ENCODE results near the gene BATF3. TPM values are rescaled to one million over a fixed set of nuclear protein-coding genes. Genes with fewer than 3 reads are reported as not detected.

BATF3 gene
- total RNA-seq, 4 donors from 2014 or later: 0.38 to 5.1 TPM; not detected in 2

- no peak overlapping the region for H3K27ac ChIP-seq
- no peak for TF ChIP-seq CTCF (IDR thresholded peaks at IDR 0.05 in 4 of 5, conservative IDR thresholded peaks at IDR 0.05 in 1 of 5)
- TF ChIP-seq POLR2A (IDR thresholded peaks at IDR 0.05): no peak
- no peak for ATAC-seq
- H3K27me3 ChIP-seq: no peaks in the 10 kb centered on the region
- in situ Hi-C loops (cut with MboI; ENCODE audit: low sequenced_read_pairs in 4 of 4) (no loop called here), intact Hi-C loops (cut with DNase I; ENCODE audit: low total_unique reads) (no loop called here)
- no peaks in the 10 kb centered on the region for H3K9me3 ChIP-seq
- no peaks in the 10 kb centered on the region for H3K4me1 ChIP-seq
- no peak overlapping the region for H3K4me3 ChIP-seq
- no peaks in the 10 kb centered on the region for H3K36me3 ChIP-seq
- no peak for DNase-seq
Measured at GRCh38 chr1:212645546-212646543, 53.8 kb downstream of the BATF3 start.

GRCh38 chr1:212644866-212645545 lies 54.6 kb downstream of the BATF3 start:
- no peaks in the 10 kb centered on the region for H3K9me3 ChIP-seq
- in situ Hi-C loops (cut with MboI; ENCODE audit: low sequenced_read_pairs in 4 of 4) (no loop called here), intact Hi-C loops (cut with DNase I; ENCODE audit: low total_unique reads) (no loop called here)
- ATAC-seq (no peak), DNase-seq (no peak)
- TF ChIP-seq CTCF (IDR thresholded peaks at IDR 0.05 in 4 of 5, conservative IDR thresholded peaks at IDR 0.05 in 1 of 5): no peak
- TF ChIP-seq POLR2A (IDR thresholded peaks at IDR 0.05): no peak
- H3K4me3 ChIP-seq: no peak overlapping the region
- H3K27me3 ChIP-seq: no peaks in the 10 kb centered on the region
- no peaks in the 10 kb centered on the region for H3K36me3 ChIP-seq
- H3K27ac ChIP-seq: no peak overlapping the region
- no peaks in the 10 kb centered on the region for H3K4me1 ChIP-seq

GRCh38 chr1:212643877-212644276 lies 55.8 kb downstream of the BATF3 start:
- in situ Hi-C loops (cut with MboI; ENCODE audit: low sequenced_read_pairs in 4 of 4) (no loop called here), intact Hi-C loops (cut with DNase I; ENCODE audit: low total_unique reads) (no loop called here)
- Histone ChIP-seq H3K27ac (no peak overlapping the region), H3K4me3 (no peak overlapping the region), H3K4me1 (peaks cover 0 to 4% of the 10 kb centered on the region in 2 donors), H3K27me3 (no peaks in the 10 kb centered on the region), H3K36me3 (no peaks in the 10 kb centered on the region), H3K9me3 (no peaks in the 10 kb centered on the region)
- DNase-seq (no peak), ATAC-seq (no peak)
- TF ChIP-seq CTCF (IDR thresholded peaks at IDR 0.05 in 4 of 5, conservative IDR thresholded peaks at IDR 0.05 in 1 of 5) (no peak), POLR2A (IDR thresholded peaks at IDR 0.05) (no peak)

- H3K9me3 ChIP-seq: no peaks in the 10 kb centered on the region
- no peaks in the 10 kb centered on the region for H3K27me3 ChIP-seq
- H3K4me1 ChIP-seq: peaks cover 2 to 13% of the 10 kb centered on the region in 2 donors
- no peak for ATAC-seq
- intact Hi-C loops (cut with DNase I; ENCODE audit: low total_unique reads) (no loop called here), in situ Hi-C loops (cut with MboI; ENCODE audit: low sequenced_read_pairs in 4 of 4) (no loop called here)
- no peak overlapping the region for H3K4me3 ChIP-seq
- no peak overlapping the region for H3K27ac ChIP-seq
- no peak for DNase-seq
- no peak for TF ChIP-seq CTCF (IDR thresholded peaks at IDR 0.05 in 4 of 5, conservative IDR thresholded peaks at IDR 0.05 in 1 of 5)
- TF ChIP-seq POLR2A (IDR thresholded peaks at IDR 0.05): no peak
- H3K36me3 ChIP-seq: no peaks in the 10 kb centered on the region
Measured at GRCh38 chr1:212641956-212642355, 57.7 kb downstream of the BATF3 start.

All from gastrocnemius medialis (tissue), 4 donors.